ENCODE data around the gene YAF2.

DNA sequence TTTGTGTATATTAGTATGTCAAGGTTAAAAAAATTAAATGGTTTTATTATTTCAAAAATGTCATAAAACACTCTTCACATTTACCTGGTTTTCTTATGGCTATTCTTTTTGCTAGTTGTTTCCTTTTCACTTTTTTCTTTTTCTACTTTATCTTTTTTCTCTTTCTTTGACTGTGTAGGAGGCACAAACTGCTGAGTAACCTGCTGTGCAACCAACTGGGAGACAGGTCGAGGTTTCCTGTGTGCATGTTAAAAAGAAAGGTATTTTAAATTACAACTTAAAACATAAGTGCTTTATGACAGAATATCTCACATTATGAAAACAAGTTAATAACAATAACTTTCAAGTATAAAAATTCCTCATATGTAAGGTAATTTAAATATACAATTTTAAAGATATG is 76.5 kb downstream of the YAF2 start:
- TF ChIP-seq, protein P1, sequence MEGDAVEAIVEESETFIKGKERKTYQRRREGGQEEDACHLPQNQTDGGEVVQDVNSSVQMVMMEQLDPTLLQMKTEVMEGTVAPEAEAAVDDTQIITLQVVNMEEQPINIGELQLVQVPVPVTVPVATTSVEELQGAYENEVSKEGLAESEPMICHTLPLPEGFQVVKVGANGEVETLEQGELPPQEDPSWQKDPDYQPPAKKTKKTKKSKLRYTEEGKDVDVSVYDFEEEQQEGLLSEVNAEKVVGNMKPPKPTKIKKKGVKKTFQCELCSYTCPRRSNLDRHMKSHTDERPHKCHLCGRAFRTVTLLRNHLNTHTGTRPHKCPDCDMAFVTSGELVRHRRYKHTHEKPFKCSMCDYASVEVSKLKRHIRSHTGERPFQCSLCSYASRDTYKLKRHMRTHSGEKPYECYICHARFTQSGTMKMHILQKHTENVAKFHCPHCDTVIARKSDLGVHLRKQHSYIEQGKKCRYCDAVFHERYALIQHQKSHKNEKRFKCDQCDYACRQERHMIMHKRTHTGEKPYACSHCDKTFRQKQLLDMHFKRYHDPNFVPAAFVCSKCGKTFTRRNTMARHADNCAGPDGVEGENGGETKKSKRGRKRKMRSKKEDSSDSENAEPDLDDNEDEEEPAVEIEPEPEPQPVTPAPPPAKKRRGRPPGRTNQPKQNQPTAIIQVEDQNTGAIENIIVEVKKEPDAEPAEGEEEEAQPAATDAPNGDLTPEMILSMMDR (IDR thresholded peaks at IDR 0.05), result no peak
- TF ChIP-seq EZH2 (IDR thresholded peaks at IDR 0.05; ENCODE audit: borderline replicate concordance, insufficient read depth, low read depth, low read length, poor library complexity, severe bottlenecking), result no peak
